ENCODE measurements around the gene NCAPD3. TPM values are rescaled to one million over a fixed set of nuclear protein-coding genes. Genes with fewer than 3 reads are reported as not detected.

Gene NCAPD3
- total RNA-seq, 2 experiments from 2014 or later, result 98.4 to 102 TPM

GRCh38 chr11:134264966-134265764 lies 41.4 kb upstream of the NCAPD3 start:
- intact Hi-C loops (cut with micrococcal nuclease), result no loop called here
- ATAC-seq (no peak), DNase-seq (no peak)
- no peak for TF ChIP-seq CTCF (IDR thresholded peaks at IDR 0.05)
- H3K27ac Mint-ChIP-seq, result no peak overlapping the region
- H3K9me3 Mint-ChIP-seq, result no peaks in the 10 kb centered on the region
- H3K4me3 Mint-ChIP-seq, result no peak overlapping the region
- H3K27me3 Mint-ChIP-seq, result no peaks in the 10 kb centered on the region
- ChIA-PET CTCF (interaction anchor here (0.7 to 5.3 kb wide), 3 partner anchors 11 to 95 kb away, joined by 3 to 76 read pairs (median 3); partner anchors contain the start of gene GLB1L3), POLR2A (interaction anchor here (0.7 to 3.0 kb wide), 3 partner anchors 9 to 11 kb away, joined by 3 to 10 read pairs (median 10); partner anchors contain the start of genes ACAD8, GLB1L3 and THYN1)
- H3K4me1 Mint-ChIP-seq (ENCODE audit: low read depth), result peaks cover 1% of the 10 kb centered on the region
- H3K36me3 Mint-ChIP-seq (ENCODE audit: low read depth), result peaks cover 3% of the 10 kb centered on the region

- ChIA-PET CTCF (interaction anchor here (0.6 to 5.3 kb wide), 17 partner anchors 8 to 77 kb away, joined by 3 to 76 read pairs (median 4); partner anchors contain the start of genes ACAD8, GLB1L2, GLB1L3 and NCAPD3), POLR2A (interaction anchor here (0.8 to 1.4 kb wide), 3 partner anchors 11 to 312 kb away, joined by 3 to 4 read pairs (median 4); partner anchors contain the start of gene GLB1L2)
- Mint-ChIP-seq H3K4me3 (no peak overlapping the region), H3K9me3 (no peaks in the 10 kb centered on the region), H3K4me1 (ENCODE audit: low read depth) (no peaks in the 10 kb centered on the region), H3K27ac (no peak overlapping the region), H3K27me3 (no peaks in the 10 kb centered on the region), H3K36me3 (ENCODE audit: low read depth) (peaks cover 5% of the 10 kb centered on the region)
- peak; percentile 87 for ATAC-seq
- peak; percentile 32 for TF ChIP-seq CTCF (IDR thresholded peaks at IDR 0.05)
- intact Hi-C loops (cut with micrococcal nuclease), result no loop called here
- peak; percentile 51 for DNase-seq
These were observed 38.1 kb upstream of the NCAPD3 start for GRCh38 chr11:134261626-134262488.

GRCh38 chr11:134260983-134261382 lies 37.2 kb upstream of the NCAPD3 start:
- Mint-ChIP-seq H3K36me3 (ENCODE audit: low read depth) (peaks cover 5% of the 10 kb centered on the region), H3K4me1 (ENCODE audit: low read depth) (no peaks in the 10 kb centered on the region), H3K9me3 (no peaks in the 10 kb centered on the region), H3K27ac (no peak overlapping the region), H3K4me3 (no peak overlapping the region), H3K27me3 (no peaks in the 10 kb centered on the region)
- ATAC-seq (no peak), DNase-seq (no peak)
- ChIA-PET POLR2A (interaction anchor here (1.2 kb wide), 1 partner anchor 12 kb away, joined by 4 read pairs; no protein-coding TSS in a partner anchor), CTCF (interaction anchor here (1.1 to 5.3 kb wide), 6 partner anchors 7 to 71 kb away, joined by 3 to 76 read pairs (median 8); partner anchors contain the start of genes ACAD8, GLB1L2, GLB1L3 and NCAPD3)
- intact Hi-C loops (cut with micrococcal nuclease), result no loop called here
- no peak for TF ChIP-seq CTCF (IDR thresholded peaks at IDR 0.05)

- ATAC-seq (no peak), DNase-seq (no peak)
- CTCF ChIA-PET, result interaction anchor here (1.9 to 5.3 kb wide), 3 partner anchors 15 to 72 kb away, joined by 7 to 76 read pairs (median 10); partner anchors contain the start of genes GLB1L2, GLB1L3, NCAPD3 and VPS26B
- intact Hi-C loops (cut with micrococcal nuclease), result no loop called here
- TF ChIP-seq CTCF (IDR thresholded peaks at IDR 0.05), result no peak
- Mint-ChIP-seq H3K27me3 (no peaks in the 10 kb centered on the region), H3K9me3 (no peaks in the 10 kb centered on the region), H3K36me3 (ENCODE audit: low read depth) (peaks cover 5% of the 10 kb centered on the region), H3K4me1 (ENCODE audit: low read depth) (peaks cover 3% of the 10 kb centered on the region), H3K4me3 (no peak overlapping the region), H3K27ac (no peak overlapping the region)
- POLR2A ChIA-PET, result no interaction called here
These were observed 36.7 kb upstream of the NCAPD3 start for GRCh38 chr11:134260503-134260902.
